H1 (cell line): Measurements from ENCODE around the gene TMEM14C. TPM values are rescaled to one million over a fixed set of nuclear protein-coding genes. Genes with fewer than 3 reads are reported as not detected.

Experiments
- CTCF ChIA-PET: fragments of 300-600 bp; sonication (Branson Sonifier 250); formaldehyde crosslinking; loops from one replicate; lab custom pipeline; 2021; ENCODE audit not compliant: partially characterized antibody; lab: Charles Lee
- POLR2A ChIA-PET: fragments of 300-600 bp; sonication (Branson Sonifier 250); formaldehyde crosslinking; loops from one replicate; lab custom pipeline; 2021; ENCODE audit warnings: inconsistent platforms; ENCODE audit not compliant: partially characterized antibody; lab: Charles Lee
- DNase-seq, 2 experiments: peaks; one replicate each; pipeline versions ENCODE4 v3.0.0 to v3.0.0-alpha.2; 2010 to 2022; ENCODE audit warnings: low spot score in 2 of 2, low read depth in 1 of 2, mixed read lengths in 1 of 2
- FAIRE-seq: peaks from 2 replicates; lab custom pipeline; 2011; peaks lifted over from hg19 to GRCh38; lab: Jason Lieb, UNC
- H2AFZ ChIP-seq: 2 replicates; pipeline ENCODE4 v1.8.1; 2012; ENCODE audit warnings: low read length, inconsistent platforms
- H2AK5ac ChIP-seq: 2 replicates; pipeline ENCODE4 v1.6.1; 2013; ENCODE audit warnings: low read depth, low read length
- H2BK120ac ChIP-seq: replicated peaks from 2 replicates; pipeline ENCODE3; 2013; ENCODE audit warnings: low read depth, low read length, inconsistent platforms
- H2BK12ac ChIP-seq: 2 replicates; pipeline ENCODE4 v1.6.1; 2013; ENCODE audit warnings: low read depth, low read length
- H2BK15ac ChIP-seq: 2 replicates; pipeline ENCODE4 v1.6.1; 2013; ENCODE audit warnings: low read length
- H2BK20ac ChIP-seq: 2 replicates; pipeline ENCODE4 v1.6.1; 2013; ENCODE audit warnings: low read length
- H2BK5ac ChIP-seq: 2 replicates; pipeline ENCODE4 v1.6.1; 2013; ENCODE audit warnings: low read depth, low read length
- H3K14ac ChIP-seq: 2 replicates; pipeline ENCODE4 v1.6.1; 2013; ENCODE audit warnings: inconsistent platforms; ENCODE audit not compliant: insufficient read length
- H3K18ac ChIP-seq: 2 replicates; pipeline ENCODE4 v1.6.1; 2013; ENCODE audit warnings: low read length; ENCODE audit errors: extremely low read depth
- H3K23ac ChIP-seq: 2 replicates; pipeline ENCODE4 v1.6.1; 2013; ENCODE audit warnings: inconsistent platforms; ENCODE audit not compliant: insufficient read length
- H3K23me2 ChIP-seq: 2 replicates; pipeline ENCODE4 v1.6.1; 2013; ENCODE audit warnings: low read depth, low read length
- H3K27ac ChIP-seq: 2 replicates; pipeline ENCODE4 v1.6.1; 2011; ENCODE audit warnings: low read depth, low read length, inconsistent platforms
- H3K27me3 ChIP-seq, 4 experiments: replicated peaks in 1 of 4; 1 replicate in 1 of 4; 2 replicates in 3 of 4; pipeline versions ENCODE4 v1.6.1 to v1.8.1; 2011 to 2013; ENCODE audit warnings: low read length in 3 of 4, mild to moderate bottlenecking in 3 of 4, inconsistent platforms in 2 of 4, mixed read lengths in 2 of 4, moderate library complexity in 1 of 4; ENCODE audit not compliant: control insufficient read depth in 3 of 4, insufficient read depth in 3 of 4; ENCODE audit errors: extremely low read depth in 1 of 4
- H3K36me3 ChIP-seq, 4 experiments: 2 replicates each; pipeline versions ENCODE4 v1.6.1 to v1.8.1; 2011 to 2013; ENCODE audit warnings: mild to moderate bottlenecking in 4 of 4, low read length in 3 of 4, moderate library complexity in 2 of 4, control low read depth in 1 of 4, inconsistent platforms in 1 of 4; ENCODE audit not compliant: insufficient read depth in 4 of 4, control insufficient read depth in 2 of 4
- H3K4ac ChIP-seq: replicated peaks from 2 replicates; pipeline ENCODE3; 2013; ENCODE audit warnings: low read length, low read depth, mixed read lengths, inconsistent platforms; ENCODE audit not compliant: insufficient read length
- H3K4me1 ChIP-seq, 4 experiments: replicated peaks in 1 of 4; 1 replicate in 1 of 4; 2 replicates in 3 of 4; pipeline versions ENCODE4 v1.6.1 to v1.8.1; 2011 to 2013; ENCODE audit warnings: low read length in 3 of 4, inconsistent platforms in 2 of 4, mixed read lengths in 1 of 4; ENCODE audit not compliant: insufficient read depth in 4 of 4, control insufficient read depth in 3 of 4
- H3K4me2 ChIP-seq, 2 experiments: 2 replicates each; pipeline versions ENCODE4 v1.6.1 to v1.8.1; 2011 to 2013; ENCODE audit warnings: low read depth in 2 of 2, low read length in 2 of 2, control low read depth in 1 of 2, inconsistent platforms in 1 of 2, mild to moderate bottlenecking in 1 of 2; ENCODE audit not compliant: insufficient read depth in 1 of 2
- H3K4me3 ChIP-seq, 4 experiments: fragments of 200-600, 300-600 bp in 1 of 4; sonication (generic), shearing (Covaris generic), sonication (Bioruptor Twin) in 1 of 4; 2 replicates each; pipeline versions ENCODE4 v1.5.1 to v1.8.1; 2011 to 2016; ENCODE audit warnings: low read length in 4 of 4, low read depth in 3 of 4, control low read depth in 2 of 4, inconsistent platforms in 2 of 4, mild to moderate bottlenecking in 2 of 4, mixed read lengths in 1 of 4, moderate library complexity in 1 of 4; ENCODE audit not compliant: insufficient read depth in 2 of 4; ENCODE audit errors: extremely low read depth in 1 of 4
- H3K56ac ChIP-seq: replicated peaks from 2 replicates; pipeline ENCODE3; 2013; ENCODE audit warnings: low read depth, mild to moderate bottlenecking, mixed read lengths, low read length, inconsistent platforms; ENCODE audit not compliant: insufficient read length
- H3K79me1 ChIP-seq: 2 replicates; pipeline ENCODE4 v1.6.1; 2013; ENCODE audit warnings: low read depth, low read length, control low read depth
- H3K79me2 ChIP-seq, 2 experiments: 2 replicates each; pipeline versions ENCODE4 v1.6.1 to v1.8.1; 2012 to 2013; ENCODE audit warnings: low read length in 2 of 2, mild to moderate bottlenecking in 2 of 2, inconsistent platforms in 1 of 2; ENCODE audit not compliant: insufficient read depth in 2 of 2, control insufficient read depth in 1 of 2
- H3K9ac ChIP-seq, 4 experiments: replicated peaks in 1 of 4; 1 replicate in 1 of 4; 2 replicates in 3 of 4; pipeline versions ENCODE4 v1.6.1 to v1.8.1; 2011 to 2013; ENCODE audit warnings: low read depth in 3 of 4, low read length in 3 of 4, control low read depth in 2 of 4, mild to moderate bottlenecking in 2 of 4, moderate library complexity in 2 of 4, inconsistent platforms in 1 of 4; ENCODE audit errors: extremely low read depth in 1 of 4
- H3K9me3 ChIP-seq, 2 experiments: 2 replicates each; pipeline versions ENCODE4 v1.6.1 to v1.8.1; 2012 to 2013; ENCODE audit warnings: mild to moderate bottlenecking in 2 of 2, moderate library complexity in 2 of 2, control low read depth in 1 of 2, inconsistent platforms in 1 of 2, low read depth in 1 of 2, low read length in 1 of 2, mixed read lengths in 1 of 2; ENCODE audit not compliant: insufficient read depth in 2 of 2
- H4K20me1 ChIP-seq, 2 experiments: replicated peaks in 1 of 2; 2 replicates each; pipeline versions ENCODE3 to v1.8.1; 2011 to 2013; ENCODE audit warnings: inconsistent platforms in 2 of 2, low read length in 2 of 2, mild to moderate bottlenecking in 1 of 2; ENCODE audit not compliant: insufficient read depth in 2 of 2, control insufficient read depth in 1 of 2
- H4K5ac ChIP-seq: 2 replicates; pipeline ENCODE4 v1.6.1; 2013; ENCODE audit warnings: low read length, low read depth, mixed read lengths, inconsistent platforms; ENCODE audit not compliant: insufficient read length
- H4K8ac ChIP-seq: 2 replicates; pipeline ENCODE4 v1.8.0; 2013; ENCODE audit warnings: mild to moderate bottlenecking, moderate library complexity, low read length, inconsistent platforms; ENCODE audit not compliant: insufficient read depth; ENCODE audit errors: extremely low read depth
- H4K91ac ChIP-seq: replicated peaks from 2 replicates; pipeline ENCODE3; 2013; ENCODE audit warnings: low read length, mixed read lengths, inconsistent platforms; ENCODE audit not compliant: insufficient read length
- CHD1 ChIP-seq: IDR thresholded peaks from 2 replicates; pipeline ENCODE4 v1.6.1; 2012; ENCODE audit warnings: low read depth, low read length, improper control_type of control experiment
- CTCF ChIP-seq, 3 experiments: IDR thresholded peaks; 1 replicate in 2 of 3; 2 replicates in 1 of 3; pipeline versions ENCODE4 v1.5.1 to v1.6.1; 2011; ENCODE audit warnings: low read length in 3 of 3, mild to moderate bottlenecking in 3 of 3, inconsistent platforms in 2 of 3, low read depth in 1 of 3, moderate library complexity in 1 of 3; ENCODE audit not compliant: insufficient read depth in 1 of 3; ENCODE audit errors: control extremely low read depth in 1 of 3
- HDAC2 ChIP-seq, 2 experiments: fragments of 300-600 bp in 1 of 2; sonication (generic) in 1 of 2; IDR thresholded peaks; 2 replicates each; pipeline ENCODE4 v1.6.1; 2011 to 2012; ENCODE audit warnings: low read depth in 2 of 2, low read length in 2 of 2, mild to moderate bottlenecking in 2 of 2, moderate library complexity in 2 of 2, borderline replicate concordance in 1 of 2, inconsistent platforms in 1 of 2
- MAX ChIP-seq: IDR thresholded peaks from 2 replicates; pipeline ENCODE4 v1.6.1; 2012; ENCODE audit warnings: inconsistent platforms
- NANOG ChIP-seq: IDR thresholded peaks from 2 replicates; pipeline ENCODE4 v1.6.1; 2011; ENCODE audit warnings: low read length, low read depth, mild to moderate bottlenecking, inconsistent platforms; ENCODE audit not compliant: insufficient read depth, poor library complexity, severe bottlenecking
- POU5F1 ChIP-seq: IDR thresholded peaks from 2 replicates; pipeline ENCODE4 v1.6.1; 2011; ENCODE audit warnings: low read depth, mild to moderate bottlenecking, low read length, moderate library complexity
- SRF ChIP-seq: IDR thresholded peaks from 2 replicates; pipeline ENCODE4 v1.6.1; 2011; ENCODE audit warnings: mild to moderate bottlenecking, low read depth, low read length, moderate library complexity
- SUZ12 ChIP-seq: fragments of 200-600 bp; sonication (generic); IDR thresholded peaks from 2 replicates; pipeline ENCODE4 v1.6.1; 2012; ENCODE audit warnings: mild to moderate bottlenecking, inconsistent platforms, low read length, moderate library complexity, mixed read lengths
- TCF12 ChIP-seq: IDR thresholded peaks from 2 replicates; pipeline ENCODE4 v1.6.1; 2011; ENCODE audit warnings: low read depth, mild to moderate bottlenecking, low read length
- WGBS, 2 experiments: shearing (Covaris generic) in 1 of 2; methylation state at CpG; one replicate each; pipeline versions ENCODE4 v1.1.6 to v1.1.7; 2013 to 2015; ENCODE audit warnings: low lambda C conversion rate in 2 of 2, mixed read lengths in 2 of 2, inconsistent platforms in 1 of 2, low coverage in 1 of 2, missing lambda C conversion rate in 1 of 2; ENCODE audit not compliant: insufficient replicate concordance in 2 of 2, insufficient coverage in 1 of 2, insufficient read length in 1 of 2; ENCODE audit errors: extremely low coverage in 1 of 2, missing lambda C conversion rate in 1 of 2; 5-methylcytosine and 5-hydroxymethylcytosine counted together
- polyA plus RNA-seq, 7 experiments: library from polyadenylated mRNA; depleted of rRNA in 3 of 7; stranded (reverse) in 5 of 7; unstranded in 2 of 7; fragments of >200 nt in 5 of 7; fragments of 200-250 nt in 2 of 7; gene quantifications; 1 replicate in 5 of 7; 2 replicates in 1 of 7; 4 replicates in 1 of 7; pipeline versions ENCODE4 v1.2.1 to v1.2.3, GENCODE V29; 2011 to 2013; ENCODE audit warnings: missing spikeins in 2 of 7, mixed read lengths in 2 of 7
- total RNA-seq: library from RNA; stranded (reverse); fragmentation: NEBNext Ultra II Directional; extraction: Animal tissue kit (Norgen Biotek cat#: 25700); gene quantifications from 2 replicates; pipeline ENCODE4 v1.2.1, GENCODE V29; 2021

Gene TMEM14C
- total and polyA plus RNA-seq, 2 of the 8 experiments (the other 6 are each of a cell fraction or from before 2014, with no cell fraction given) = 116 to 157 TPM

GRCh38 chr6:10690651-10691445, 32.0 kb upstream of the TMEM14C start:
- Histone ChIP-seq H2BK120ac (no peak overlapping the region), H3K36me3 (no peaks in the 10 kb centered on the region), H4K8ac (no peak overlapping the region), H3K18ac (no peak overlapping the region), H3K4me1 (peaks cover 0 to 11% (median 0%) of the 10 kb centered on the region in 4 experiments; a peak in 2 of 7 replicates), H3K79me1 (peaks cover 2% of the 10 kb centered on the region; the same call in 1 of the 2 replicates), H3K14ac (no peak overlapping the region), H2BK20ac (no peak overlapping the region), H3K4me2 (no peak overlapping the region), H3K79me2 (peaks cover 12 to 27% of the 10 kb centered on the region in 2 experiments), H3K9ac (no peak overlapping the region), H4K20me1 (no peaks in the 10 kb centered on the region), H4K5ac (no peak overlapping the region), H2AK5ac (no peak overlapping the region), H3K23me2 (peaks cover 6% of the 10 kb centered on the region; the same call in 1 of the 2 replicates), H3K4ac (no peak overlapping the region), H4K91ac (no peak overlapping the region), H2BK12ac (no peak overlapping the region), H2BK15ac (no peak overlapping the region), H3K9me3 (no peaks in the 10 kb centered on the region), H3K56ac (no peak overlapping the region), H2BK5ac (no peak overlapping the region), H3K27me3 (no peaks in the 10 kb centered on the region), H2AFZ (no peak overlapping the region), H3K27ac (no peak overlapping the region), H3K4me3 (no peak overlapping the region), H3K23ac (no peak overlapping the region)
- 81% methylated on average over 15 of the region's 15 CpGs; no CpG with 5 or more reads in 1 of the 2 experiments for WGBS, 2 experiments
- DNase-seq (no peak), FAIRE-seq (no peak)
- CTCF ChIA-PET = interaction anchor here (0.6 to 1.5 kb wide), 7 partner anchors 10 to 212 kb away, joined by 3 to 5 read pairs (median 4); no protein-coding TSS in a partner anchor
- POLR2A ChIA-PET = interaction anchor here (0.9 to 1.2 kb wide), 3 partner anchors 29 to 92 kb away, joined by 3 read pairs; no protein-coding TSS in a partner anchor
- TF ChIP-seq CTCF (IDR thresholded peaks at IDR 0.05; ENCODE audit: control extremely low read depth in 1 of 3, insufficient read depth in 1 of 3, low read depth in 1 of 3, low read length in 3 of 3) (no peak), CHD1 (no peak), HDAC2 (IDR thresholded peaks at IDR 0.05; ENCODE audit: borderline replicate concordance in 1 of 2, low read depth in 2 of 2, low read length in 2 of 2) (no peak), SUZ12 (no peak), MAX (no peak), POU5F1 (no peak), SRF (no peak), NANOG (no peak), TCF12 (no peak)
